HEK293T (cell line): ENCODE results near the gene RAPGEF6.

Source experiments
- BHLHE40 ChIP-seq: fragments of 450-650 bp; IDR thresholded peaks from 2 replicates; pipeline ENCODE4 v1.6.1; 2016; ENCODE audit warnings: mild to moderate bottlenecking, moderate library complexity, borderline replicate concordance
- CTBP1 ChIP-seq: fragments of 450-650 bp; IDR thresholded peaks from 2 replicates; pipeline ENCODE4 v1.6.1; 2016; ENCODE audit warnings: borderline replicate concordance
- ELF4 ChIP-seq: fragments of 450-650 bp; IDR thresholded peaks from 2 replicates; pipeline ENCODE4 v1.6.1; 2017; ENCODE audit warnings: antibody characterized with exemption
- FOXM1 ChIP-seq: fragments of 450-650 bp; IDR thresholded peaks from 2 replicates; pipeline ENCODE4 v1.6.1; 2017; ENCODE audit warnings: mild to moderate bottlenecking, borderline replicate concordance
- HDGF ChIP-seq: fragments of 450-650 bp; IDR thresholded peaks from 2 replicates; pipeline ENCODE4 v1.6.1; 2017; ENCODE audit warnings: antibody characterized with exemption, borderline replicate concordance
- SP1 ChIP-seq: fragments of 450-650 bp; IDR thresholded peaks from 2 replicates; pipeline ENCODE4 v1.6.1; 2017

DNA sequence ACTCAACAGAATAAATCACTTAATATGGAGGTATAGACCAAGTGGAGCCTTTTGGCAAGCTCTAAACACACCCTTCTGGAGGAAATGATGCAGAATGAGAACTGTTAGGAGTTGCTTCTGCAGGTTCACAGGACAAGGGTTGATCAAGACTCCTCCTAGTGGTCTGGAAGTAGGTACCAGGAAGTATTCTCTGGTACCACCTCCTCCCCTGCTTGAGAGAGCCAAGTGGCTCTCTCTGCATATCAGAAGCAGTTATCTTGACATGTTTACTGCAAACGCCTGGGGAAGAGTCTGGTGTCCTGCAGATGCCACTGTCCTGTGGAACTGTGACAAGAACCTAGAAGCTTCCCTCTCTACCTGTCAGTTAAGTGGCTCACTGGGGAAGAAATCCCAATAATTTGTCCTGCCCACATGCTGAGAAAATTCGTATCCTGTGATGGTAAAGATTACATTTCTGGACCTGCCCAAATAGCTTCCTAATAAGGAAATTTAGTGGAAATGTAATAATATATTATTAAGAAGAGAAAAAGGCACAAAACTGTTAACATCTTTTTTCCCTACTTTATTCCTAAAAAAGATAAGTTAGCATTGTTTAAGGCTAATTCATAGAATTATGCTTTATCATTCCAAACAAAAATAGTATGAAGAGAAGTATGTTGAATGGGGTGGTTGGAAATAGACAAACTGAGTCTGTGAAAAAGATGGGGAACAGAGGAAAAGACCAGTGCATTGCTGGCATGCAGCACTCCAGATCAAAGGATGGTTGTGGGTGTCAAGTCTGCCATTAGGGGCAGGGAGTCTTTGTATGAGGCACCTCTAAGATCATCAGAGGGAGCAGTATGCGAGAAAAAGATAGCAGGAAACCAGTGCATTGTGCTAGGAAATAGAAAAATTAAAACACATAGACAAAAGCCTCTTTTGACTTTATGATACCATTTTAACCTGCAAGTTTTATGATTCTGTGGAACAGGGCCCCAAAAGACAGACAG lies 252.3 kb downstream of the RAPGEF6 start:
- TF ChIP-seq FOXM1, result no peak
- no peak for TF ChIP-seq SP1
- no peak for TF ChIP-seq HDGF
- no peak for TF ChIP-seq ELF4
- TF ChIP-seq CTBP1, result no peak
- no peak for TF ChIP-seq BHLHE40
